Astrocyte (in vitro differentiated cells and primary cell): ENCODE data around the gene SLC7A10. TPM values are rescaled to one million over a fixed set of nuclear protein-coding genes. Genes with fewer than 3 reads are reported as not detected.

ENCODE experiments used
- DNase-seq: peaks from one replicate; pipeline ENCODE4 v3.0.0-alpha.2; 2010; ENCODE audit warnings: low read depth
- FAIRE-seq: peaks from 2 replicates; lab custom pipeline; 2011; peaks lifted over from hg19 to GRCh38; lab: Jason Lieb, UNC
- H2AFZ ChIP-seq: 2 replicates; pipeline ENCODE4 v1.6.0; 2012; ENCODE audit warnings: low read depth, low read length, inconsistent platforms
- H3K27ac ChIP-seq: 2 replicates; pipeline ENCODE4 v1.5.1; 2011; ENCODE audit warnings: low read depth, low read length, inconsistent platforms
- H3K27me3 ChIP-seq: 2 replicates; pipeline ENCODE4 v1.6.0; 2011; ENCODE audit warnings: low read length, inconsistent platforms; ENCODE audit not compliant: insufficient read depth
- H3K36me3 ChIP-seq: 2 replicates; pipeline ENCODE4 v1.5.1; 2011; ENCODE audit warnings: low read length, inconsistent platforms; ENCODE audit not compliant: insufficient read depth
- H3K4me1 ChIP-seq: 2 replicates; pipeline ENCODE4 v1.5.1; 2011; ENCODE audit warnings: low read length, inconsistent platforms; ENCODE audit not compliant: insufficient read depth
- H3K4me2 ChIP-seq: 2 replicates; pipeline ENCODE4 v1.6.0; 2012; ENCODE audit warnings: low read length, inconsistent platforms
- H3K4me3 ChIP-seq: 2 replicates; pipeline ENCODE4 v1.5.1; 2011; ENCODE audit warnings: low read depth, mild to moderate bottlenecking, low read length, inconsistent platforms; ENCODE audit not compliant: insufficient read depth
- H3K79me2 ChIP-seq: 2 replicates; pipeline ENCODE4 v1.6.0; 2012; ENCODE audit warnings: mild to moderate bottlenecking, low read length, inconsistent platforms; ENCODE audit not compliant: insufficient read depth
- H3K9ac ChIP-seq: 2 replicates; pipeline ENCODE4 v1.6.0; 2012; ENCODE audit warnings: mild to moderate bottlenecking, low read length, inconsistent platforms
- H3K9me3 ChIP-seq: 2 replicates; pipeline ENCODE4 v1.5.1; 2012; ENCODE audit warnings: low read depth, mild to moderate bottlenecking, low read length, inconsistent platforms; ENCODE audit not compliant: insufficient read depth
- H4K20me1 ChIP-seq: 2 replicates; pipeline ENCODE4 v1.6.0; 2012; ENCODE audit warnings: low read length, inconsistent platforms; ENCODE audit not compliant: insufficient read depth
- H3K27ac Mint-ChIP-seq: one replicate; pipeline ENCODE4 v1.8.0; 2021; ENCODE audit warnings: mild to moderate bottlenecking, mixed read lengths; ENCODE audit not compliant: unreplicated experiment
- H3K27me3 Mint-ChIP-seq: one replicate; pipeline ENCODE4 v1.8.0; 2021; ENCODE audit warnings: low read depth, mixed read lengths; ENCODE audit not compliant: unreplicated experiment
- H3K36me3 Mint-ChIP-seq: one replicate; pipeline ENCODE4 v1.8.0; 2021; ENCODE audit warnings: low read depth, mixed read lengths; ENCODE audit not compliant: unreplicated experiment
- H3K4me1 Mint-ChIP-seq: one replicate; pipeline ENCODE4 v1.8.0; 2021; ENCODE audit warnings: low read depth, mixed read lengths; ENCODE audit not compliant: unreplicated experiment
- H3K4me3 Mint-ChIP-seq: one replicate; pipeline ENCODE4 v1.8.0; 2021; ENCODE audit warnings: mild to moderate bottlenecking, moderate library complexity, mixed read lengths; ENCODE audit not compliant: unreplicated experiment
- H3K9me3 Mint-ChIP-seq: one replicate; pipeline ENCODE4 v1.8.0; 2021; ENCODE audit warnings: mild to moderate bottlenecking, mixed read lengths; ENCODE audit not compliant: unreplicated experiment
- CTCF ChIP-seq: IDR thresholded peaks from 2 replicates; pipeline ENCODE4 v1.5.1; 2011; ENCODE audit warnings: low read depth, mild to moderate bottlenecking, inconsistent platforms, low read length, moderate library complexity; ENCODE audit not compliant: insufficient read depth
- EZH2 ChIP-seq: IDR thresholded peaks from 2 replicates; pipeline ENCODE4 v1.6.1; 2012; ENCODE audit warnings: mild to moderate bottlenecking, low read length, inconsistent platforms; ENCODE audit not compliant: insufficient read depth
- total RNA-seq: library from RNA; stranded (reverse); gene quantifications from 2 replicates; pipeline ENCODE4 v1.2.1, GENCODE V29; 2021

The SLC7A10 gene
- total RNA-seq, 1 donor from 2014 or later = 0.61 TPM

GRCh38 chr19:33231511-33231910 is 5.9 kb upstream of the SLC7A10 start:
- Mint-ChIP-seq H3K9me3 (peaks cover 27% of the 10 kb centered on the region), H3K4me1 (peaks cover 3% of the 10 kb centered on the region), H3K36me3 (peaks cover 2% of the 10 kb centered on the region), H3K27ac (no peak overlapping the region), H3K4me3 (no peak overlapping the region), H3K27me3 (peaks cover 38% of the 10 kb centered on the region)
- Histone ChIP-seq H2AFZ (no peak overlapping the region), H3K4me3 (no peak overlapping the region), H3K79me2 (no peaks in the 10 kb centered on the region), H3K4me1 (no peaks in the 10 kb centered on the region), H3K36me3 (no peaks in the 10 kb centered on the region), H3K4me2 (no peak overlapping the region), H4K20me1 (no peaks in the 10 kb centered on the region), H3K9ac (no peak overlapping the region), H3K27me3 (peaks cover 32% of the 10 kb centered on the region), H3K9me3 (peaks cover 4% of the 10 kb centered on the region), H3K27ac (no peak overlapping the region)
- TF ChIP-seq CTCF (no peak), EZH2 (no peak)
- FAIRE-seq = no peak
- DNase-seq = no peak

GRCh38 chr19:33229962-33230361 is 4.3 kb upstream of the SLC7A10 start:
- Histone ChIP-seq H3K27me3 (peaks cover 46% of the 10 kb centered on the region), H3K27ac (no peak overlapping the region), H3K4me3 (no peak overlapping the region), H3K9me3 (peaks cover 4% of the 10 kb centered on the region), H3K4me1 (no peaks in the 10 kb centered on the region), H4K20me1 (peaks cover 5% of the 10 kb centered on the region), H3K36me3 (no peaks in the 10 kb centered on the region), H2AFZ (no peak overlapping the region), H3K9ac (no peak overlapping the region), H3K79me2 (no peaks in the 10 kb centered on the region), H3K4me2 (no peak overlapping the region)
- peaks cover 3% of the 10 kb centered on the region for H3K4me1 Mint-ChIP-seq
- H3K9me3 Mint-ChIP-seq = peaks cover 27% of the 10 kb centered on the region
- DNase-seq (no peak), FAIRE-seq (no peak)
- peaks cover 3% of the 10 kb centered on the region for H3K36me3 Mint-ChIP-seq
- H3K27me3 Mint-ChIP-seq = peaks cover 42% of the 10 kb centered on the region
- no peak overlapping the region for H3K27ac Mint-ChIP-seq
- no peak overlapping the region for H3K4me3 Mint-ChIP-seq
- TF ChIP-seq CTCF (no peak), EZH2 (no peak)

DNA sequence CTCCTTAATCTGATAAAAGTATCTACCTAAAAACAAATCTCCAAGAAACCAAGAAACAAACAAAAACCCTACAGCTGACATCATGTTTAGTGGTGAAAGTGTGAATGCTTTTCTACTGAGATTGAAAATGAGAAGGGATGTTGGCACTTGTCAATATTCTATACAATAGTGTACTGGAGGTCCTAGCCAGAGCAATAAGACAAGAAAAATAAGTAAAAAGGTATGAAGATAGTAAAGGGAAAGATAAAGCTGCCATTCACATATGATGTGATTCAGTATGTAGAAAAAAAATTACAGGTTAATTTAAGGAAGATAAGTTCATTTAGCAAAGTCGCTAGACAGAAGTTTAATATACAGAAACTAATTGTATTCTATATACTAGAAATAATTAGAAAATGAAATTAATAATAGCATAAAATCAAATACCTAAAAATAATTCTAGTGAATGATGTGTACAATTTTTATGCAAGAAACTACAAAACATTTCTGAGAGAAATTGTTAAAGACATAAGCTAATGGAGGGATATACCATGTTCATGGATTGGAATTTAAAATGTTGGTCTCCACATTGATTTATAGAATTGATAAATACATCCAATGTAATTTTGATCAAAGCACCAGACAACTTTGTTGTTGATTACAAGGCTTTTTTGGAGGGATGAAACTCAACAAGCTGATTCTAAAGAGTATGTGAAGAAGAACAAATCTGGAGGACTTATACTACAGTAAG is 2.4 kb upstream of the SLC7A10 start:
- Histone ChIP-seq H3K9ac (no peak overlapping the region), H3K79me2 (no peaks in the 10 kb centered on the region), H3K4me3 (no peak overlapping the region), H3K4me2 (no peak overlapping the region), H3K4me1 (no peaks in the 10 kb centered on the region), H2AFZ (no peak overlapping the region), H4K20me1 (peaks cover 10% of the 10 kb centered on the region), H3K27me3 (peaks cover 60% of the 10 kb centered on the region), H3K9me3 (peaks cover 4% of the 10 kb centered on the region), H3K36me3 (no peaks in the 10 kb centered on the region), H3K27ac (no peak overlapping the region)
- Mint-ChIP-seq H3K4me1 (peaks cover 3% of the 10 kb centered on the region), H3K9me3 (peaks cover 27% of the 10 kb centered on the region), H3K27ac (no peak overlapping the region), H3K27me3 (peaks cover 53% of the 10 kb centered on the region), H3K4me3 (no peak overlapping the region), H3K36me3 (peaks cover 4% of the 10 kb centered on the region)
- no peak for DNase-seq
- FAIRE-seq = no peak
- TF ChIP-seq EZH2 (no peak), CTCF (no peak)
